HEK293 (cell line): ENCODE measurements around the gene EPG5.

ENCODE experiments used
- ATF2 ChIP-seq: fragments of 450-650 bp; formaldehyde crosslinking; IDR thresholded peaks from 2 replicates; pipeline ENCODE4 v1.5.1; 2016; ENCODE audit warnings: missing biosample characterization, missing genetic modification characterization, low read depth
- CTCF ChIP-seq: fragments of 450-650 bp; formaldehyde crosslinking; IDR thresholded peaks from 2 replicates; pipeline ENCODE4 v1.5.1; 2016; ENCODE audit warnings: missing biosample characterization, missing genetic modification characterization
- YY1 ChIP-seq: fragments of 450-650 bp; formaldehyde crosslinking; IDR thresholded peaks from 2 replicates; pipeline ENCODE4 v1.5.1; 2018; ENCODE audit warnings: missing biosample characterization, missing genetic modification characterization
- ZNF138 ChIP-seq: fragments of 450-650 bp; formaldehyde crosslinking; IDR thresholded peaks from 2 replicates; pipeline ENCODE4 v1.5.1; 2016; ENCODE audit warnings: missing biosample characterization, missing genetic modification characterization, borderline replicate concordance
- ZNF626 ChIP-seq: fragments of 450-650 bp; sonication (Bioruptor Pico); formaldehyde crosslinking; IDR thresholded peaks from 2 replicates; pipeline ENCODE4 v1.5.1; 2018; ENCODE audit warnings: missing biosample characterization, missing genetic modification characterization, inconsistent platforms
- TF ChIP-seq, protein P1 (sequence below): fragments of 450-650 bp; formaldehyde crosslinking; IDR thresholded peaks from 2 replicates; pipeline ENCODE4 v1.5.1; 2017; ENCODE audit warnings: missing biosample characterization, missing genetic modification characterization

- TF ChIP-seq ATF2 (no peak), ZNF138 (tag by site-specific recombination) (no peak), YY1 (tag by site-specific recombination) (no peak), CTCF (tag by site-specific recombination) (no peak), ZNF626 (tag by site-specific recombination) (no peak)
- TF ChIP-seq, protein P1, sequence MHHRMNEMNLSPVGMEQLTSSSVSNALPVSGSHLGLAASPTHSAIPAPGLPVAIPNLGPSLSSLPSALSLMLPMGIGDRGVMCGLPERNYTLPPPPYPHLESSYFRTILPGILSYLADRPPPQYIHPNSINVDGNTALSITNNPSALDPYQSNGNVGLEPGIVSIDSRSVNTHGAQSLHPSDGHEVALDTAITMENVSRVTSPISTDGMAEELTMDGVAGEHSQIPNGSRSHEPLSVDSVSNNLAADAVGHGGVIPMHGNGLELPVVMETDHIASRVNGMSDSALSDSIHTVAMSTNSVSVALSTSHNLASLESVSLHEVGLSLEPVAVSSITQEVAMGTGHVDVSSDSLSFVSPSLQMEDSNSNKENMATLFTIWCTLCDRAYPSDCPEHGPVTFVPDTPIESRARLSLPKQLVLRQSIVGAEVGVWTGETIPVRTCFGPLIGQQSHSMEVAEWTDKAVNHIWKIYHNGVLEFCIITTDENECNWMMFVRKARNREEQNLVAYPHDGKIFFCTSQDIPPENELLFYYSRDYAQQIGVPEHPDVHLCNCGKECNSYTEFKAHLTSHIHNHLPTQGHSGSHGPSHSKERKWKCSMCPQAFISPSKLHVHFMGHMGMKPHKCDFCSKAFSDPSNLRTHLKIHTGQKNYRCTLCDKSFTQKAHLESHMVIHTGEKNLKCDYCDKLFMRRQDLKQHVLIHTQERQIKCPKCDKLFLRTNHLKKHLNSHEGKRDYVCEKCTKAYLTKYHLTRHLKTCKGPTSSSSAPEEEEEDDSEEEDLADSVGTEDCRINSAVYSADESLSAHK (tag by site-specific recombination): no peak
These were observed 113.0 kb downstream of the EPG5 start for GRCh38 chr18:45854036-45854586.
